GM23248 (cell line): Measurements from ENCODE around the gene SWAP70. TPM values are rescaled to one million over a fixed set of nuclear protein-coding genes. Genes with fewer than 3 reads are reported as not detected.

Source experiments
- DNase-seq: peaks from one replicate; pipeline ENCODE4 v3.0.0-alpha.2; 2015
- H2AFZ ChIP-seq: fragments of 200-600 bp; sonication (generic); 2 replicates; pipeline ENCODE4 v1.6.1; 2016; ENCODE audit warnings: antibody characterized with exemption
- H3F3A ChIP-seq: fragments of 200-600 bp; sonication (generic); 2 replicates; pipeline ENCODE4 v1.6.1; 2016; ENCODE audit warnings: mild to moderate bottlenecking, antibody characterized with exemption, mixed run types; ENCODE audit not compliant: insufficient read depth
- H3K27ac ChIP-seq: fragments of 200-600 bp; sonication (generic); 2 replicates; pipeline ENCODE4 v1.5.1; 2016; ENCODE audit warnings: mild to moderate bottlenecking
- H3K27me3 ChIP-seq: fragments of 200-600 bp; sonication (generic); replicated peaks from 2 replicates; pipeline ENCODE4 v1.6.1; 2016; ENCODE audit warnings: mild to moderate bottlenecking; ENCODE audit not compliant: insufficient read depth
- H3K36me3 ChIP-seq: fragments of 200-600 bp; sonication (generic); 2 replicates; pipeline ENCODE4 v1.6.1; 2016; ENCODE audit warnings: low read depth, mild to moderate bottlenecking
- H3K4me1 ChIP-seq: fragments of 200-600 bp; sonication (generic); 2 replicates; pipeline ENCODE4 v1.6.1; 2016; ENCODE audit warnings: mild to moderate bottlenecking; ENCODE audit not compliant: insufficient read depth
- H3K4me2 ChIP-seq: fragments of 200-600 bp; sonication (generic); one replicate; pipeline ENCODE4 v1.6.1; 2016; ENCODE audit warnings: mild to moderate bottlenecking; ENCODE audit not compliant: unreplicated experiment
- H3K4me3 ChIP-seq: fragments of 200-600 bp; sonication (generic); 2 replicates; pipeline ENCODE4 v1.5.1; 2016; ENCODE audit warnings: mild to moderate bottlenecking
- H3K79me2 ChIP-seq: fragments of 200-600 bp; sonication (generic); 2 replicates; pipeline ENCODE4 v1.6.1; 2016; ENCODE audit warnings: mild to moderate bottlenecking; ENCODE audit not compliant: insufficient read depth
- H3K9ac ChIP-seq: fragments of 200-600 bp; sonication (generic); 2 replicates; pipeline ENCODE4 v1.6.1; 2016; ENCODE audit warnings: mild to moderate bottlenecking
- H3K9me2 ChIP-seq: fragments of 200-600 bp; sonication (generic); 2 replicates; pipeline ENCODE4 v1.6.1; 2016; ENCODE audit warnings: mixed run types, mild to moderate bottlenecking, moderate library complexity; ENCODE audit not compliant: insufficient read depth
- H3K9me3 ChIP-seq: fragments of 200-600 bp; sonication (generic); one replicate; pipeline ENCODE4 v1.6.1; 2017; ENCODE audit warnings: low read depth
- H4K20me1 ChIP-seq: fragments of 200-600 bp; sonication (generic); 2 replicates; pipeline ENCODE4 v1.6.0; 2016; ENCODE audit not compliant: insufficient read depth
- EZH2 ChIP-seq: fragments of 200-600 bp; sonication (generic); IDR thresholded peaks from 2 replicates; pipeline ENCODE4 v1.6.1; 2018; ENCODE audit warnings: antibody characterized with exemption, mild to moderate bottlenecking; ENCODE audit not compliant: insufficient read depth, poor library complexity, severe bottlenecking
- EZH2phosphoT487 ChIP-seq: fragments of 200-600 bp; sonication (generic); IDR thresholded peaks from 2 replicates; pipeline ENCODE4 v1.6.1; 2018; ENCODE audit warnings: antibody characterized with exemption, moderate library complexity, mild to moderate bottlenecking, low read depth; ENCODE audit not compliant: insufficient read depth
- WGBS, 2 experiments: methylation state at CpG; one replicate each; pipeline ENCODE4 v1.1.6; 2015 to 2017; ENCODE audit warnings: low lambda C conversion rate in 2 of 2, low coverage in 1 of 2; ENCODE audit errors: missing lambda C conversion rate in 2 of 2; 5-methylcytosine and 5-hydroxymethylcytosine counted together
- in situ Hi-C: fragments of 300-500 bp; cut with MboI; formaldehyde crosslinking; loops from 2 replicates; pipeline ENCODE4 v1.15.0; 2020
- polyA plus RNA-seq: library from polyadenylated mRNA; unstranded; fragments of >200 nt; fragmentation: Nextera tagmentation; extraction: Ambion mirVana; gene quantifications from 2 replicates; pipeline ENCODE4 v1.2.1, GENCODE V29; 2016
- total RNA-seq: library from RNA; depleted of rRNA; stranded (reverse); fragments of >200 nt; shearing (Covaris generic); gene quantifications from 2 replicates; pipeline ENCODE4 v1.2.3, GENCODE V29; 2014; rRNA removed

SWAP70 gene
- total RNA-seq, result 41.6 and 46.4 TPM in 2 replicates
- 70.8 and 73.3 TPM in 2 replicates for polyA plus RNA-seq

- H3K9me2 ChIP-seq, result no peaks in the 10 kb centered on the region
- H3K4me1 ChIP-seq, result peaks cover 8% of the 10 kb centered on the region
- DNase-seq, result peak; percentile 97
- peak within 1 kb of the TSS; percentile 90 for H2AFZ ChIP-seq
- H3K27ac ChIP-seq, result peak within 1 kb of the TSS; percentile 84
- no peaks in the 10 kb centered on the region for H3K27me3 ChIP-seq
- peaks cover 5% of the 10 kb centered on the region; the same call in 1 of the 2 replicates for H3F3A ChIP-seq
- peak within 1 kb of the TSS; percentile 88 for H3K9ac ChIP-seq
- 0 out of 2 replicates have a peak, but pooled peaks cover 3% of the 10 kb centered on the region for H3K36me3 ChIP-seq
- no peaks in the 10 kb centered on the region for H4K20me1 ChIP-seq
- no peaks in the 10 kb centered on the region for H3K9me3 ChIP-seq
- TF ChIP-seq EZH2phosphoT487, result no peak
- TF ChIP-seq EZH2, result no peak
- H3K4me2 ChIP-seq, result peak within 1 kb of the TSS; percentile 77
- 1% methylated on average over 27 to 34 of the region's 38 CpGs for WGBS, 2 experiments
- H3K79me2 ChIP-seq, result peaks cover 61% of the 10 kb centered on the region
- in situ Hi-C loops, result no loop called here
- H3K4me3 ChIP-seq, result peak within 1 kb of the TSS; percentile 84
Observed at GRCh38 chr11:9663699-9664275, at the start of gene SWAP70. Gene SWAP70 (plus strand): TSS chr11:9664077. CDS start chr11:9664180, 103 bp downstream.

GRCh38 chr11:9615031-9615451 is 48.8 kb upstream of the SWAP70 start:
- WGBS, 2 experiments, result 92 to 93% methylated on average over 2 of the region's 2 CpGs
- Histone ChIP-seq H4K20me1 (no peaks in the 10 kb centered on the region), H3K9ac (peak overlapping the region; percentile 86), H3K9me3 (no peaks in the 10 kb centered on the region), H3K9me2 (no peaks in the 10 kb centered on the region), H2AFZ (peak overlapping the region; percentile 76), H3K4me2 (peak overlapping the region; percentile 74), H3K79me2 (no peaks in the 10 kb centered on the region), H3K27ac (peak overlapping the region; percentile 97), H3K4me1 (peaks cover 56% of the 10 kb centered on the region), H3K27me3 (no peaks in the 10 kb centered on the region), H3F3A (peaks cover 44% of the 10 kb centered on the region), H3K4me3 (peak overlapping the region; percentile 59), H3K36me3 (no peaks in the 10 kb centered on the region)
- peak; percentile 40 for DNase-seq
- in situ Hi-C loops, result loop anchor here (10.0 kb wide), 1 partner anchor 80 kb away; no protein-coding TSS in a partner anchor
- TF ChIP-seq EZH2, result no peak
- no peak for TF ChIP-seq EZH2phosphoT487

- no peaks in the 10 kb centered on the region for H3K9me3 ChIP-seq
- H3F3A ChIP-seq, result peaks cover 44% of the 10 kb centered on the region
- TF ChIP-seq EZH2phosphoT487, result no peak
- TF ChIP-seq EZH2, result no peak
- no peaks in the 10 kb centered on the region for H3K36me3 ChIP-seq
- H3K9ac ChIP-seq, result no peak overlapping the region
- H3K27me3 ChIP-seq, result no peaks in the 10 kb centered on the region
- H3K27ac ChIP-seq, result peak overlapping the region; percentile 85
- in situ Hi-C loops, result loop anchor here (10.0 kb wide), 1 partner anchor 79 kb away; no protein-coding TSS in a partner anchor
- H3K4me2 ChIP-seq, result no peak overlapping the region
- no peak overlapping the region for H2AFZ ChIP-seq
- no peak overlapping the region for H3K4me3 ChIP-seq
- DNase-seq, result peak; percentile 35
- no peaks in the 10 kb centered on the region for H3K79me2 ChIP-seq
- no peaks in the 10 kb centered on the region for H4K20me1 ChIP-seq
- 62 to 72% methylated on average over 2 of the region's 2 CpGs for WGBS, 2 experiments
- H3K4me1 ChIP-seq, result peaks cover 56% of the 10 kb centered on the region
- H3K9me2 ChIP-seq, result no peaks in the 10 kb centered on the region
Observed at GRCh38 chr11:9616042-9616675, 47.7 kb upstream of the SWAP70 start.

GRCh38 chr11:9616858-9617257 is 47.0 kb upstream of the SWAP70 start:
- Histone ChIP-seq H2AFZ (peak overlapping the region; percentile 74; the same call in 1 of the 2 replicates), H3K27me3 (no peaks in the 10 kb centered on the region), H3F3A (peaks cover 44% of the 10 kb centered on the region), H3K27ac (peak overlapping the region; percentile 85), H4K20me1 (no peaks in the 10 kb centered on the region), H3K79me2 (no peaks in the 10 kb centered on the region), H3K36me3 (no peaks in the 10 kb centered on the region), H3K4me3 (no peak overlapping the region), H3K9ac (no peak overlapping the region), H3K4me1 (peaks cover 56% of the 10 kb centered on the region), H3K9me3 (no peaks in the 10 kb centered on the region), H3K9me2 (no peaks in the 10 kb centered on the region), H3K4me2 (peak overlapping the region; percentile 70)
- DNase-seq, result peak; percentile 65
- in situ Hi-C loops, result loop anchor here (10.0 kb wide), 1 partner anchor 78 kb away; no protein-coding TSS in a partner anchor
- WGBS, 2 experiments, result 90 to 96% methylated on average over 4 of the region's 4 CpGs
- no peak for TF ChIP-seq EZH2phosphoT487
- no peak for TF ChIP-seq EZH2
